Brain microvascular endothelial cell (primary cell): ENCODE measurements around the gene ATXN10.
A peak's percentile ranks its signal among the peaks of the same experiment; 100 is the strongest.

Experiments
- DNase-seq: peaks from one replicate; pipeline ENCODE4 v3.0.0-alpha.2; 2020
- H3K27ac ChIP-seq: fragments of 250-450 bp; sonication (Bioruptor Pico); 2 replicates; pipeline ENCODE4 v1.5.1; 2020; ENCODE audit warnings: mild to moderate bottlenecking, moderate library complexity
- H3K27me3 ChIP-seq: fragments of 250-450 bp; sonication (Bioruptor Pico); replicated peaks from 2 replicates; pipeline ENCODE4 v1.5.1; 2020; ENCODE audit warnings: mild to moderate bottlenecking
- H3K36me3 ChIP-seq: fragments of 250-450 bp; sonication (Bioruptor Pico); replicated peaks from 2 replicates; pipeline ENCODE4 v1.5.1; 2020; ENCODE audit warnings: mild to moderate bottlenecking
- H3K4me3 ChIP-seq: 2 replicates; pipeline ENCODE4 v1.5.1; 2011; ENCODE audit warnings: low read depth, mild to moderate bottlenecking, control low read depth, low read length, moderate library complexity
- CTCF ChIP-seq: IDR thresholded peaks from 2 replicates; pipeline ENCODE4 v1.5.1; 2011; ENCODE audit warnings: low read depth, mild to moderate bottlenecking, moderate library complexity, low read length, control low read depth, inconsistent platforms; ENCODE audit errors: missing control alignments
- in situ Hi-C: cut with HindIII; loops from 2 replicates; pipeline ENCODE4 v1.10.0; 2017; ENCODE audit warnings: low sequenced_read_pairs, low pct_ligation_motif_present

Gene ATXN10

DNA sequence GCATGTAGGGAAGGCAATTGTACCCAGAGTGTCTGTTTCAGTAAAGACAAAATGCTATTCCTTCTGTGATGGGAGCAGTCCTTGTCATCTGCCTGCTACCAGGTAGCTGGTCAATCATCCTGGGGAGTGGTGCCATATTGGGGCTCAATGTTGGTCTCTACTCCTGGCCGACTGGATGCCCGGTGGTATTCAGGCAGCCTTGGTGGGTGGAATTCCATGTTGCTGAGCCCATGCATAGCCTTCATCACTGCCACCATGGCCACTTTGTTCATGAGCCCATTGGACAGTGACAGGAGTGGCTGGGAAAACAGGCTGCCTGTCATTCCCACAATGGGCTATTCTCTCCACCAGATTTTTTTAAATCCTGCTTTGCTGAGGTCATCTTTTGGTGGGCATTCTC lies 184.3 kb downstream of the ATXN10 start:
- in situ Hi-C loops = no loop called here
- Histone ChIP-seq H3K27ac (no peak overlapping the region), H3K36me3 (peaks cover 3% of the 10 kb centered on the region), H3K27me3 (no peaks in the 10 kb centered on the region), H3K4me3 (no peak overlapping the region)
- no peak for DNase-seq
- TF ChIP-seq CTCF = no peak

DNA sequence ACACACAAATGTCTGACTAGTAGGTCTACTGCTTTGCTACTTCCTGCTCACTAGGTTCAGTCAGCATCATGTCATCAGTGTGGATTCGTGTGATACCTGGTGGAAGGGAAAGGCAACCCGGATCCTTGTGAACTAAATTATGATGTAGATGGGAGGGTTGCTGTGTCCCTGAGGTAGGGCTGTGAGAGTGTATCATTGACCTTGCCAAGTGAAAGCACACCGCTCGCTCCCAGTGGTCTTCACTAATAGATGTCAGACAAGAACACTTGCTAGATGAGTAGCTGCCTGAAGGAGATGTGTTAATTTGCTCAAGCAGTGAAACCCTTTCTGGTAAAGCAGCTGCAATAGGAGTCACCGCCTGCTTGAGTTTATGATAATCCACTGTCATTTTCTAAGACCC lies 185.9 kb downstream of the ATXN10 start:
- no peak for DNase-seq
- no peak for TF ChIP-seq CTCF
- H3K27me3 ChIP-seq = no peaks in the 10 kb centered on the region
- no peak overlapping the region for H3K27ac ChIP-seq
- no peak overlapping the region for H3K4me3 ChIP-seq
- peaks cover 3% of the 10 kb centered on the region for H3K36me3 ChIP-seq
- in situ Hi-C loops = no loop called here

DNA sequence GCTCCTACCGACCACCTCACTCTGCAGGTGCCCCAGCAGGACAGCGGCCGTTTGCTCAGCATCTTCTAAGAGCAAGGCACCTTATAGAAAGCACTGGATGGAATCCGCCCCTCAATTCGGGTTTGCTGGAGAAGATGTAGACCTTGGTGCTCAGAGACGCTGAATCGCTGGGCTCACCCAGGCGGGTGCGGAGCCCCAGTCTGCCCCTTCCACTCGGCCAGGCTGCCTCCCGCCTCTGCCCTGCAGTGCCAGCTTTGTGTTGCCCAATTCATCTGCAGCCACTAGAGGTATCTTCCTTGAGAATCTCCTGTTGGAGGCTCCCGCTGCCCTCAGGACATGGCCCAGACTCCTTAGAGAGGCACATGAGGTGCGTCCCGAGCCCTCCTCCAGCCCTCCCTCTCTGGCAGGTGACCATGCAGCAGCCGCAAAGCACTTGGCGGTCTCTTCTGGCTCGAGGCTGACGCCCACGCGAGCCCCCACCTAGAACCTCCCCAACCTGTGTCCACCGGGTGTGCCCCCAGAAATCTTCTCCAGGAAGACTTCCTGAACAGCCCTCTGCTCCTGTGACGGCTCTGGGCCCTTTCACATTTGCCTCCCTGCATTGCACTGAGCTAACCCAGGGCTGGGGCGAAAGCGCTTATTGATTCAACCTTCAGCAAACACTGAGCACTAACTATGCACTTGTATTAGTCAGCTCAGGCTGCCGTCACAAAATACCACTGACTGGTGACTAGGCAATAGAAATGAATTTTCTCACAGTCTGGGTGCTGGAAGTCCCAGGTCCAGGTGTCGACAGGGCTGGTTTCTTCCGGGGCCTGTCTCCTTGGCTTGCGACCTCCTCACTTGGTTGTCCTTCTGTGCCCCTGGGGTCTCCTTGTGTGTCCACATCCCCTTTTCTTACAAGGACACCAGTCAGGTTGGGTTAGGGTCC lies 187.9 kb downstream of the ATXN10 start:
- in situ Hi-C loops = no loop called here
- peaks cover 3% of the 10 kb centered on the region for H3K36me3 ChIP-seq
- TF ChIP-seq CTCF = no peak

GRCh38 chr22:45860201-45860600 lies 188.6 kb downstream of the ATXN10 start:
- no peak overlapping the region for H3K27ac ChIP-seq
- DNase-seq = no peak
- in situ Hi-C loops = no loop called here
- H3K4me3 ChIP-seq = no peak overlapping the region
- H3K27me3 ChIP-seq = no peaks in the 10 kb centered on the region
- TF ChIP-seq CTCF = no peak
- peaks cover 2% of the 10 kb centered on the region for H3K36me3 ChIP-seq

More for the DNA sequence above, 187.9 kb downstream of the ATXN10 start:
- no peak overlapping the region for H3K4me3 ChIP-seq
- DNase-seq = peak; percentile 25
- no peaks in the 10 kb centered on the region for H3K27me3 ChIP-seq
- H3K27ac ChIP-seq = no peak overlapping the region

GRCh38 chr22:45861259-45861658 lies 189.6 kb downstream of the ATXN10 start:
- in situ Hi-C loops = no loop called here
- no peak overlapping the region for H3K4me3 ChIP-seq
- H3K36me3 ChIP-seq = no peaks in the 10 kb centered on the region
- H3K27ac ChIP-seq = no peak overlapping the region
- TF ChIP-seq CTCF = no peak
- DNase-seq = no peak
- H3K27me3 ChIP-seq = no peaks in the 10 kb centered on the region
